GF-D8 (cell line): Measurements from ENCODE around the gene ENKD1.
"Not testable (repeated sequence)": the region's sequence is repeated elsewhere in the genome, so short reads cannot be mapped to it uniquely, and the experiment has no call there.

Source experiments
- DNase-seq: peaks from one replicate; lab custom pipeline; 2025; lab: John Stamatoyannopoulos, UW

ENKD1 gene

GRCh38 chr16:67666559-67667452 is at the start of gene ENKD1, which contains the start of gene C16orf86:
Gene ENKD1 (minus strand): TSS chr16:67666750. CDS start chr16:67666442, 308 bp downstream.
Gene C16orf86 (plus strand): TSS chr16:67666814. CDS start chr16:67666971, 157 bp downstream.
- DNase-seq: peak; percentile 50

GRCh38 chr16:67716097-67716496 is 49.5 kb upstream of the ENKD1 start:
- DNase-seq: no peak

- no peak for DNase-seq
These were observed 48.0 kb upstream of the ENKD1 start for GRCh38 chr16:67714522-67714921.

- DNase-seq: no peak
These were observed 47.2 kb upstream of the ENKD1 start for GRCh38 chr16:67713647-67714273.

GRCh38 chr16:67710607-67711006 is 44.1 kb upstream of the ENKD1 start:
- no peak for DNase-seq

- no peak for DNase-seq
These were observed 42.5 kb upstream of the ENKD1 start for GRCh38 chr16:67709050-67709449.

- DNase-seq: no peak
These were observed 41.8 kb upstream of the ENKD1 start for GRCh38 chr16:67708368-67708771.

- DNase-seq: no peak
These were observed 41.2 kb upstream of the ENKD1 start for GRCh38 chr16:67707790-67708189.

- no peak for DNase-seq
These were observed 40.7 kb upstream of the ENKD1 start for GRCh38 chr16:67707210-67707609.

GRCh38 chr16:67704110-67704509 is 37.6 kb upstream of the ENKD1 start:
- no peak for DNase-seq

GRCh38 chr16:67703626-67704025 is 37.1 kb upstream of the ENKD1 start:
- DNase-seq: no peak

- DNase-seq: no peak
These were observed 35.6 kb upstream of the ENKD1 start for GRCh38 chr16:67702130-67702529.

GRCh38 chr16:67701420-67701819 is 34.9 kb upstream of the ENKD1 start:
- no peak for DNase-seq

GRCh38 chr16:67699265-67699664 is 32.7 kb upstream of the ENKD1 start:
- no peak for DNase-seq

GRCh38 chr16:67697422-67698185 is 31.1 kb upstream of the ENKD1 start:
- peak; percentile 63 for DNase-seq

- no peak for DNase-seq
These were observed 28.1 kb upstream of the ENKD1 start for GRCh38 chr16:67694611-67695010.

- DNase-seq: not testable (repeated sequence)
These were observed 27.2 kb upstream of the ENKD1 start for GRCh38 chr16:67693517-67694285.

GRCh38 chr16:67685388-67686112 is 19.0 kb upstream of the ENKD1 start:
- DNase-seq: no peak

GRCh38 chr16:67683767-67684166 is 17.2 kb upstream of the ENKD1 start:
- no peak for DNase-seq

GRCh38 chr16:67679935-67680897 is 13.7 kb upstream of the ENKD1 start:
- DNase-seq: no peak
